ENCODE results near the gene ZSWIM1. TPM values are rescaled to one million over a fixed set of nuclear protein-coding genes. Genes with fewer than 3 reads are reported as not detected.

ZSWIM1 gene
- total RNA-seq, 1 donor from 2014 or later, result 5.4 TPM

DNA sequence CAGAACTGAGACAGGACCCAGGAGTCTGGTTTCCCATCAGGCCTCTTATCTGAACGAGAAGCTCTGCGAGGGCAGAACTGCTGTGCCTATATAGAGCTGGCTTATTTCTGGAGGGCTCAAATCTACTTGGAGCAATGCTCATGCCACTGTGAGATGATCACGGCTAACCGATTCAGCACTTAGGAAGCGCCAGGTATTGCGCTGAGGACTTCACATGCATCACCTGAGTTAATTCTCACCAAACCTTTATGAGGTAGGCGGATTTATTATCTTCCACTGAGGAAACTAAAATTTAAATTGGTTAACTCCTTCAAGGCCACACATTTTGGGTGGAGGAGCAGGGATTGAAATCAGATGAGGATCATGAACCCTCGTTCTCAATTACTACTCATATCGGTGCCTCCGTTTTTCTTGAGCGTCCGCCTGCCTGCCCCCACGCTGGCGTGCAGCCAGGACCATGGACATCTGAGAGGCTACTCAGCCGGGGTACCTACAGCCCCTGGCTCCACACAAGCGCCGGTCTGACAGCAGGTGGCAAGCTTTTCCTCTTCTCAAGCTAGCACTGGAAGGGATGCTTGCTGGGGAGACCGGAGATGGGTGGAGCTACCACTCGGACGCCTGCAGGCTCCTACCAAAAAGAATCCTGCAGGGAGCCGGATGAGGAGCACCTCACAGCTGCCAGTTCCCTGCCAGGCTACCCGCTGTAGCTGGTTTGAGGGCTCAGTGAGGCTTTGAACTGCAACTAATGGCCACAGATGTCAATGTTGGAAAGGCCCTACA is 52.4 kb downstream of the ZSWIM1 start:
- DNase-seq, result peak; percentile 79

DNA sequence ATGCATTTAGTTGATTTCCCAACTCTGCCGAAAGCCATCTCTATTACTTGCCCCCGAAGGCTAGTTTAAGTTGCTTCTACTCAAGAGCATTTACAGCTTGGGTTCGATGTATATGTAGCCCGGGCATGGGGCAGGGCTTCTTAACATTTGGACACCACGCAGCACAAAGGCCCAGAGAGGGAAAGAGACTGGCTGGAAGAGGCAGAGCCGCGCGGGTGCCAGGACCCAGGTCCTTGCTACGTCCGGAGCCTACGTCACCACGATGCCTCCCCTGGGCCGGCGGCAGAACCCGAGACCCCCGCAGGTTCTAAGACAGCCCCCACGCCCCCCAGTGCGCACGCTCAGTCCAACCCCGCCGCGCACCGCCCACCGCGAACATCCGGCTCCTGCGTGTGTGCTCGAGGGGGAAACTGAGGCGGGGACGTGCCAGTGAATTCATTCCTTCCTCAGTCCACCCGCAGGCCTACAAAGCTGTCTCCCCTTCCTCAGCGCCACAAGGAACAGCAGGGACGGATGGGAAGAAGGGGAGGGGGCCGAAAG is 53.1 kb downstream of the ZSWIM1 start:
- peak; percentile 49 for DNase-seq

Other genes starting within 250 kb of the ZSWIM1 start
- not detected in 2 replicates for gene WFDC9, start 249.9 kb upstream of the ZSWIM1 start, total RNA-seq
- gene WFDC11, start 211.0 kb upstream of the ZSWIM1 start, total RNA-seq, result not detected in 2 replicates
- gene WFDC13, start 179.2 kb upstream of the ZSWIM1 start, total RNA-seq, result not detected in 2 replicates
- not detected in 2 replicates for gene WFDC10B, start 176.2 kb upstream of the ZSWIM1 start, total RNA-seq
- not detected in 2 replicates for gene SPINT4, start 158.9 kb upstream of the ZSWIM1 start, total RNA-seq
- gene WFDC3, start 89.3 kb upstream of the ZSWIM1 start, total RNA-seq, result not detected in 2 replicates
- 9.2 and 13.8 TPM in 2 replicates for gene DNTTIP1, start 89.3 kb upstream of the ZSWIM1 start, total RNA-seq
- 9.9 and 30.2 TPM in 2 replicates for gene UBE2C, start 68.6 kb upstream of the ZSWIM1 start, total RNA-seq
- gene TNNC2, start 53.9 kb upstream of the ZSWIM1 start, total RNA-seq, result not detected in 2 replicates
- 22.6 and 35.7 TPM in 2 replicates for gene SNX21, start 47.4 kb upstream of the ZSWIM1 start, total RNA-seq
- gene ACOT8, start 23.8 kb upstream of the ZSWIM1 start, total RNA-seq, result 28.7 and 42.5 TPM in 2 replicates
- gene ZSWIM3, start 23.6 kb upstream of the ZSWIM1 start, total RNA-seq, result 8.7 and 11.9 TPM in 2 replicates
- 1.0 and 1.2 TPM in 2 replicates for gene SPATA25, start 6.4 kb downstream of the ZSWIM1 start, total RNA-seq
- gene NEURL2, start 10.0 kb downstream of the ZSWIM1 start, total RNA-seq, result 3.2 and 4.4 TPM in 2 replicates
- 47.8 and 48.1 TPM in 2 replicates for gene CTSA, start 10.1 kb downstream of the ZSWIM1 start, total RNA-seq
- 2.4 and 5.4 TPM in 2 replicates for gene PLTP, start 30.9 kb downstream of the ZSWIM1 start, total RNA-seq
- 13.3 and 16.2 TPM in 2 replicates for gene PCIF1, start 53.5 kb downstream of the ZSWIM1 start, total RNA-seq
- gene ZNF335, start 91.0 kb downstream of the ZSWIM1 start, total RNA-seq, result 14.8 and 17.4 TPM in 2 replicates
- not detected in 2 replicates for gene MMP9, start 127.7 kb downstream of the ZSWIM1 start, total RNA-seq
- 0.17 and 0.47 TPM in 2 replicates for gene SLC12A5, start 148.0 kb downstream of the ZSWIM1 start, total RNA-seq
- 16.7 and 18.6 TPM in 2 replicates for gene NCOA5, start 208.7 kb downstream of the ZSWIM1 start, total RNA-seq
- gene CD40, start 237.1 kb downstream of the ZSWIM1 start, total RNA-seq, result 19.4 and 21.3 TPM in 2 replicates

Measured in dermis blood vessel endothelial cell (primary cell).